ENCODE data around the gene DCAF10.

DCAF10 gene

DNA sequence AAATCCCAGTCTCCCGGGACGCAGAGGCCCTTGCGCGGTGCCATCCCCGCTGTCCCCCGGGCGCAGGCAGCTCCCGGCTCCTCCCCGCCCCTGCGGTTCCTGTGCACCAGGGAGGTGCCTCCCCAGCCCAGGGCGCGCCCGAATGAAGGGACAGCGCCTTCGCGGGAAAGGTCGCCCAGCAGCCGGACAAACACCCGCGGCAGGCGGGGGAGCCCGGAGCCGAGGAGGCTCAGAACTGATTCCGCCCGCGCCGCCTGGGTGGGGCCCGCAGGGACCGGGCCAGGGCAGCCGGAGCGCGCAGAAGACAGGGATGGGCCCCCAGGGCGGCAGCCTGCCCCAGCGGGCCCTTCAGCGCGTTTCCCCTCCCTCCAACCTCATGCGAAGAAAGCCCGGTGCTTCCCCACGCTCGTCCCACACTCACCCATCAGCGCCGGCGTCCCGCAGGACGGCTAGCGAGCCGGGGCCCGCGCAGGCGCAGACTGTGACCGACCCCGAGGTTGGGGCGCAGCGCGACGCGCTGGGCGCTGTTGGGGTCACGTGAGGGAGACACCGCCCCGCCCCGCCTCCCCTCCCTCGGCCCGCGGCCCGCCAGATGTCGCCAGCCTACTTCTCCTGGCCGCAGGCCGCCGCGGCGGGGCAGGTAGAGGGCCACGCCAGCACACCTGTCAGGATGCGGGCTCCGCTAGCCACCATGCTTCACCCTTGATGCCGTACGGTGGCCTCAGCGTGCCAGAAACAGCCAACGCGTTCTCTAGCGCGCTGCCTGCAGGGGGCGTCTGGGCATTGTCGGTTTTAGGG, 103.2 kb downstream of the DCAF10 start, which contains the start of gene SLC25A51:
Gene SLC25A51 (minus strand): TSS at position 481 of the 798 bp plus-strand sequence. CDS start 15,577 bp downstream, outside the sequence.
- DNase-seq (ENCODE audit: extremely low spot score) = peak; percentile 89
- TF ChIP-seq L3MBTL2 (conservative IDR thresholded peaks at IDR 0.05) (peak; percentile 78), CTBP1 (IDR thresholded peaks at IDR 0.05; ENCODE audit: borderline replicate concordance) (peak; percentile 83; the same call in 1 of the 2 replicates), SP1 (IDR thresholded peaks at IDR 0.05) (no peak)
- POLR2A ChIA-PET = interaction anchor here (1.6 kb wide), 1 partner anchor 119 kb away, joined by 4 read pairs; the partner anchor contains the start of gene EXOSC3
- CTCF ChIA-PET = no interaction called here

DNA sequence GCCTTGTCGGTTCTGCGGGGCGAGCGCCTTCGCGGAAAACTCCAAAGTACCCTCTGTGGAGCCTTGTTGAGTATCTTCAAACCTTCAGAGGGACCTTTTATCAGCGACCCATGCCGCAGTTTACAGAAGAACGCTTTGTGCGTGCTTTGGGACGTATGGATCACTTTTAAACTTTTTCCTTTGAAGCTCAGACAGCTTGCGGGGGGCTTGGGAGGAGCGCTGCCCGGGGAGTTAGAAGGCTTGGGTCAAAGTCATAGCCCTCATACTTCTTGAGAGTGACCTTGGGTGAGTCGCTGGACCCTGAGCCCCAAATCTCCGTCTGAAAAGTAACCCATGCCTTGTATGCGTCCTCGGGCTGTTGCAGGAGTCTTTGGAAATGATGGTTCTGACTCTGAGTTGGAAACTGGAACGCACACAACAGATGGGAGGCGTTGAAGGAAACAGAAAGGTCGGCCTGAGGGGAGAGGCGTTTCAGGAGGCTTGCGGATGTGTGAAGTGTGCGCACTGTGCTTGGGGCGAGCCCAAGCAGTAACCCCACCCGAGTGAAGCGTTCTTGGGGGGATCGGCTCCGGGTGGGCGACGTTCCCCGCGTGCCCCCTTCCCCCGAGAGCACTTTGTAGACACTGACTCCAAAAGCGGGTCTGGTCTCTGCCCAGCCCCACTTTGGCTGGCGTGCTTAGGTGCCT, 104.0 kb downstream of the DCAF10 start:
- DNase-seq (ENCODE audit: extremely low spot score) = no peak
- ChIA-PET POLR2A (interaction anchor here (1.6 kb wide), 1 partner anchor 120 kb away, joined by 4 read pairs; the partner anchor contains the start of gene EXOSC3), CTCF (interaction anchor here (0.7 kb wide), 1 partner anchor 459 kb away, joined by 4 read pairs; no protein-coding TSS in a partner anchor)
- TF ChIP-seq SUZ12 (IDR thresholded peaks at IDR 0.05) (no peak), NFRKB (IDR thresholded peaks at IDR 0.05) (no peak), CTBP1 (IDR thresholded peaks at IDR 0.05; ENCODE audit: borderline replicate concordance) (no peak), ELF4 (IDR thresholded peaks at IDR 0.05) (no peak), L3MBTL2 (conservative IDR thresholded peaks at IDR 0.05) (0 out of 2 replicates have a peak, but pooled peaks have one; percentile 1), LEF1 (IDR thresholded peaks at IDR 0.05; ENCODE audit: borderline replicate concordance) (no peak)

DNA sequence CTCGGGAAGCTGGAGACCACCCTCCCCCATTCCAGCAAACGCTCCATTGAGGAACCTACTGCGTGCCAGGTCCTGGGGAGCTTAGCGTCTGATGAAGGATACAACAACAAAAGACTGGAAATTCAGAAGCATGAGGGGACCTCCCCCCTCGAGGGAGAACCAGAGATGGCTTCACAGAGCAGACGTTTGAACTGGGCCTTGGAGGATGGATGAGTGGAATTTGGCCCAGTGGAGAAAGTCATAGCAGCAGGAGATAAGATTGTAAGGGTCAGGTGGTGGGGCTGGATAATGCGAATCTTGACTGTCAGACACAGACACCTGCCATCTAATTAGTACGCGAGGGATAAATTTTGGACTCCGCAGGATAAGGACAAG, 104.5 kb downstream of the DCAF10 start:
- ChIA-PET CTCF (interaction anchor here (0.7 kb wide), 1 partner anchor 458 kb away, joined by 4 read pairs; no protein-coding TSS in a partner anchor), POLR2A (no interaction called here)
- no peak for TF ChIP-seq ZNF384 (IDR thresholded peaks at IDR 0.05)
- TF ChIP-seq, protein P1, sequence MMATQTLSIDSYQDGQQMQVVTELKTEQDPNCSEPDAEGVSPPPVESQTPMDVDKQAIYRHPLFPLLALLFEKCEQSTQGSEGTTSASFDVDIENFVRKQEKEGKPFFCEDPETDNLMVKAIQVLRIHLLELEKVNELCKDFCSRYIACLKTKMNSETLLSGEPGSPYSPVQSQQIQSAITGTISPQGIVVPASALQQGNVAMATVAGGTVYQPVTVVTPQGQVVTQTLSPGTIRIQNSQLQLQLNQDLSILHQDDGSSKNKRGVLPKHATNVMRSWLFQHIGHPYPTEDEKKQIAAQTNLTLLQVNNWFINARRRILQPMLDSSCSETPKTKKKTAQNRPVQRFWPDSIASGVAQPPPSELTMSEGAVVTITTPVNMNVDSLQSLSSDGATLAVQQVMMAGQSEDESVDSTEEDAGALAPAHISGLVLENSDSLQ (IDR thresholded peaks at IDR 0.05) = no peak
- no peak for TF ChIP-seq SUZ12 (IDR thresholded peaks at IDR 0.05)
- TF ChIP-seq ARNT (IDR thresholded peaks at IDR 0.05) = no peak
- TF ChIP-seq HDGF (IDR thresholded peaks at IDR 0.05; ENCODE audit: borderline replicate concordance) = no peak
- TF ChIP-seq SP1 (IDR thresholded peaks at IDR 0.05) = no peak
- TF ChIP-seq FOXA1 (IDR thresholded peaks at IDR 0.05) = no peak
- no peak for TF ChIP-seq FOXK2 (IDR thresholded peaks at IDR 0.05)
- TF ChIP-seq CTBP1 (IDR thresholded peaks at IDR 0.05; ENCODE audit: borderline replicate concordance) = no peak
- no peak for TF ChIP-seq LEF1 (IDR thresholded peaks at IDR 0.05; ENCODE audit: borderline replicate concordance)
- TF ChIP-seq FOXM1 (IDR thresholded peaks at IDR 0.05; ENCODE audit: borderline replicate concordance) = no peak
- no peak for TF ChIP-seq BHLHE40 (IDR thresholded peaks at IDR 0.05; ENCODE audit: borderline replicate concordance)
- TF ChIP-seq TARDBP (IDR thresholded peaks at IDR 0.05) = no peak
- TF ChIP-seq L3MBTL2 (conservative IDR thresholded peaks at IDR 0.05) = no peak
- DNase-seq (ENCODE audit: extremely low spot score) = no peak

DNA sequence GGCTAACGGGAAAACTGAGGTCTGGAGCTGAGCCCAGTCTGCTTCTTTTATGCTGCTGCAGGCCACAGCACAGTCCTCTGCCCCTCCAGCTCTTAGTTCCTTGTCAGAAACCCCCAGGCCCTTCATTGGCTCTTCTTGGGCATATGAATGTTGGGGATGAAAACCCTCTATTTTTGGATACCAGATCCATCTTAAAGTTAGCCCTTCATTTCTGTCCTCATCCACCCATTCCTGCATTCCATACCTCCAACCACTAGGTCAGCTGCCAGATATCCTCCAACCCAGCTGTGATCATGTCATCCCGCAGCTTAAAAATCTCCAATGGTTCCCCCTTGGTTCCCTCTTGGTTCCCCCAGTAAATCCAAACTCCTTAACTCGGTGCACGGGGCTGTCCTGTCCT, 105.2 kb downstream of the DCAF10 start:
- ChIA-PET POLR2A (no interaction called here), CTCF (no interaction called here)
- DNase-seq (ENCODE audit: extremely low spot score) = no peak
- TF ChIP-seq CTBP1 (IDR thresholded peaks at IDR 0.05; ENCODE audit: borderline replicate concordance) (no peak), BHLHE40 (IDR thresholded peaks at IDR 0.05; ENCODE audit: borderline replicate concordance) (no peak), ARNT (IDR thresholded peaks at IDR 0.05) (no peak), ZNF384 (IDR thresholded peaks at IDR 0.05) (no peak), L3MBTL2 (conservative IDR thresholded peaks at IDR 0.05) (no peak), ELF4 (IDR thresholded peaks at IDR 0.05) (no peak), HDGF (IDR thresholded peaks at IDR 0.05; ENCODE audit: borderline replicate concordance) (no peak), TARDBP (IDR thresholded peaks at IDR 0.05) (no peak), FOXM1 (IDR thresholded peaks at IDR 0.05; ENCODE audit: borderline replicate concordance) (no peak), NFRKB (IDR thresholded peaks at IDR 0.05) (no peak), FOXA1 (IDR thresholded peaks at IDR 0.05) (no peak), LEF1 (IDR thresholded peaks at IDR 0.05; ENCODE audit: borderline replicate concordance) (no peak), SUZ12 (IDR thresholded peaks at IDR 0.05) (no peak), SP1 (IDR thresholded peaks at IDR 0.05) (no peak), FOXK2 (IDR thresholded peaks at IDR 0.05) (no peak)
- TF ChIP-seq, protein P1 (IDR thresholded peaks at IDR 0.05) = no peak

DNA sequence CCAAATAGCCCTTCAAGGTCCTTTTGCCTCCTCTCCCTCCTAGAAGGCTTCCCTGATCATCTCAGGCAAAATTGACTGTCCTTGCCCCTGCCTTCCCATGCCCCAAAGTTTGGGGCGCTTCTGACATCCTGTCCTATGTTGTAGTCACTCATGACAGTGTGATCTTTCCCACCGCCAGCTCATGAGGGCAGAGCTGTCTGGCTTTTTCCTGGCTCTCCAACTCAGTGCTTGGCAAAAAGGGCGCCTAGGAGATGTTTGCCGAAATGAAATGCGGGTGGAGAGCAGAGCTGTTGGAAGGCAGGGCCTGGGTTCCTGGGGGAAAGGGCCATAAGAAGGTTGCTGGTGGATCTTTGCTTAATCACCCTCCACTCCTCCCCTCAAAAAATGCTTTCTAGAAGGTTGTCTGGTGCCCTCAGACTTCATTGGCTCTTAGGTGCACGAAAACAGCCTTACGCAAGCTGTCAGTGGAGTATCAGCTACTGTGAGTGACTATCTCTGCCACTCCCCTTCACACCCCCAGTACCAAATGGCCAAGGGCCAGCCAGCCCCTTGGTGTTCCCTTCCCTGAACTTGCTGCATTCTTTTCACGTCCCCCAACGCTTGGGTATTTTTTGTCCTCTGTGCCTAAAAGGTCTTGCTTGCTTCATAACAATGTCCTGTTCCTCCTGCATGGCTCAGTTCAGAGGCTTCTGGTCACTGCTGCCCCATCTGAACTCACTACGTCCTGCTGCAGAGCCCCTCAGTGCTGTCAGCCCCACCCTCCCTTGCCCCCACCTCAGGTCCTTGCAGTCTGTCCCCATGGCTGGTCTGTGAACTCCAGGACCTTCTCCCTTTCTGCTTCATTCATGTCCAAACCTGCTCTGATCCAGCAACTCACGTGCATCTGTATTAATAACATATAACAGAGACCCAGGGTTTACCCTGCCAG, 106.0 kb downstream of the DCAF10 start:
- DNase-seq (ENCODE audit: extremely low spot score) = no peak
- TF ChIP-seq ZNF384 (IDR thresholded peaks at IDR 0.05) = no peak
- no peak for TF ChIP-seq FOXK2 (IDR thresholded peaks at IDR 0.05)
- TF ChIP-seq BHLHE40 (IDR thresholded peaks at IDR 0.05; ENCODE audit: borderline replicate concordance) = no peak
- no peak for TF ChIP-seq HDGF (IDR thresholded peaks at IDR 0.05; ENCODE audit: borderline replicate concordance)
- no peak for TF ChIP-seq FOXA1 (IDR thresholded peaks at IDR 0.05)
- TF ChIP-seq LEF1 (IDR thresholded peaks at IDR 0.05; ENCODE audit: borderline replicate concordance) = no peak
- TF ChIP-seq L3MBTL2 (conservative IDR thresholded peaks at IDR 0.05) = no peak
- no peak for TF ChIP-seq CTBP1 (IDR thresholded peaks at IDR 0.05; ENCODE audit: borderline replicate concordance)
- no peak for TF ChIP-seq ELF4 (IDR thresholded peaks at IDR 0.05)
- no peak for TF ChIP-seq SUZ12 (IDR thresholded peaks at IDR 0.05)
- no peak for TF ChIP-seq ARNT (IDR thresholded peaks at IDR 0.05)
- no peak for TF ChIP-seq NFRKB (IDR thresholded peaks at IDR 0.05)
- no peak for TF ChIP-seq FOXM1 (IDR thresholded peaks at IDR 0.05; ENCODE audit: borderline replicate concordance)
- no peak for TF ChIP-seq SP1 (IDR thresholded peaks at IDR 0.05)
- TF ChIP-seq, protein P1 (IDR thresholded peaks at IDR 0.05) = no peak
- CTCF ChIA-PET = no interaction called here
- POLR2A ChIA-PET = interaction anchor here (0.8 kb wide), 1 partner anchor 486 kb away, joined by 3 read pairs; the partner anchor contains the start of gene ALDH1B1

Data from HEK293T (cell line).